ENCODE results near the gene PBX4. TPM values are rescaled to one million over a fixed set of nuclear protein-coding genes. Genes with fewer than 3 reads are reported as not detected.

PBX4 gene
- total and polyA plus RNA-seq, 2 experiments from 2014 or later, result 2.6 to 4.1 TPM

DNA sequence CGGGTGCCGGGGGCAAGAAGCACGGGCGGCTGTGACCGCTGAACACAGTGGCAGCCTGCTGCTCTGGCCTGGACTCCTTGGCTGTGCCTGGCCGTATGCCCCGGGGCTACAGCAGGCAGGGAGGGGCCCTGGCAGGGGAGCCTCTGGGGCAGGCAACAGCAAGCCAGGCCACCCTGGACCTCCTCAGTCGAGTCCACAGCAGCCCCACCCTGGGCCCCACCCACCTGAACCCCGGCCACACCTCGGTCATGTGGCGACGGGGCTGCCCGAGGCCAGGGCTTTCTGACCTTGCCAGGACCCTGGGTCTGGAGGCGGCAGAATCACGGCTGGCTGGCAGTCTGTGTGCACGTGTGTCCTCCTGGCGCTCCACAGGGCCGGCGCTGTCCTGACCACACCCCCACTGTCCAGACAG, 71.7 kb downstream of the PBX4 start:
- ATAC-seq, result no peak
- H3K4me1 Mint-ChIP-seq, result peaks cover 6% of the 10 kb centered on the region; the same call in 1 of the 3 replicates
- Histone ChIP-seq H4K20me1 (replicated peaks; ENCODE audit: insufficient read depth) (no peaks in the 10 kb centered on the region), H3K27me3 (ENCODE audit: insufficient read depth) (no peaks in the 10 kb centered on the region), H3K4me3 (no peak overlapping the region), H3K4me2 (no peak overlapping the region), H3K27ac (ENCODE audit: low read depth) (no peak overlapping the region), H3K4me1 (ENCODE audit: insufficient read depth) (no peaks in the 10 kb centered on the region), H3K36me3 (ENCODE audit: insufficient read depth) (no peaks in the 10 kb centered on the region), H3F3A (replicated peaks; ENCODE audit: low read depth) (no peaks in the 10 kb centered on the region; the same call in 1 of the 2 replicates), H3K79me2 (replicated peaks; ENCODE audit: insufficient read depth) (no peaks in the 10 kb centered on the region), H2AFZ (no peak overlapping the region), H3K9me2 (ENCODE audit: insufficient read depth) (no peaks in the 10 kb centered on the region)
- TF ChIP-seq, protein P1, sequence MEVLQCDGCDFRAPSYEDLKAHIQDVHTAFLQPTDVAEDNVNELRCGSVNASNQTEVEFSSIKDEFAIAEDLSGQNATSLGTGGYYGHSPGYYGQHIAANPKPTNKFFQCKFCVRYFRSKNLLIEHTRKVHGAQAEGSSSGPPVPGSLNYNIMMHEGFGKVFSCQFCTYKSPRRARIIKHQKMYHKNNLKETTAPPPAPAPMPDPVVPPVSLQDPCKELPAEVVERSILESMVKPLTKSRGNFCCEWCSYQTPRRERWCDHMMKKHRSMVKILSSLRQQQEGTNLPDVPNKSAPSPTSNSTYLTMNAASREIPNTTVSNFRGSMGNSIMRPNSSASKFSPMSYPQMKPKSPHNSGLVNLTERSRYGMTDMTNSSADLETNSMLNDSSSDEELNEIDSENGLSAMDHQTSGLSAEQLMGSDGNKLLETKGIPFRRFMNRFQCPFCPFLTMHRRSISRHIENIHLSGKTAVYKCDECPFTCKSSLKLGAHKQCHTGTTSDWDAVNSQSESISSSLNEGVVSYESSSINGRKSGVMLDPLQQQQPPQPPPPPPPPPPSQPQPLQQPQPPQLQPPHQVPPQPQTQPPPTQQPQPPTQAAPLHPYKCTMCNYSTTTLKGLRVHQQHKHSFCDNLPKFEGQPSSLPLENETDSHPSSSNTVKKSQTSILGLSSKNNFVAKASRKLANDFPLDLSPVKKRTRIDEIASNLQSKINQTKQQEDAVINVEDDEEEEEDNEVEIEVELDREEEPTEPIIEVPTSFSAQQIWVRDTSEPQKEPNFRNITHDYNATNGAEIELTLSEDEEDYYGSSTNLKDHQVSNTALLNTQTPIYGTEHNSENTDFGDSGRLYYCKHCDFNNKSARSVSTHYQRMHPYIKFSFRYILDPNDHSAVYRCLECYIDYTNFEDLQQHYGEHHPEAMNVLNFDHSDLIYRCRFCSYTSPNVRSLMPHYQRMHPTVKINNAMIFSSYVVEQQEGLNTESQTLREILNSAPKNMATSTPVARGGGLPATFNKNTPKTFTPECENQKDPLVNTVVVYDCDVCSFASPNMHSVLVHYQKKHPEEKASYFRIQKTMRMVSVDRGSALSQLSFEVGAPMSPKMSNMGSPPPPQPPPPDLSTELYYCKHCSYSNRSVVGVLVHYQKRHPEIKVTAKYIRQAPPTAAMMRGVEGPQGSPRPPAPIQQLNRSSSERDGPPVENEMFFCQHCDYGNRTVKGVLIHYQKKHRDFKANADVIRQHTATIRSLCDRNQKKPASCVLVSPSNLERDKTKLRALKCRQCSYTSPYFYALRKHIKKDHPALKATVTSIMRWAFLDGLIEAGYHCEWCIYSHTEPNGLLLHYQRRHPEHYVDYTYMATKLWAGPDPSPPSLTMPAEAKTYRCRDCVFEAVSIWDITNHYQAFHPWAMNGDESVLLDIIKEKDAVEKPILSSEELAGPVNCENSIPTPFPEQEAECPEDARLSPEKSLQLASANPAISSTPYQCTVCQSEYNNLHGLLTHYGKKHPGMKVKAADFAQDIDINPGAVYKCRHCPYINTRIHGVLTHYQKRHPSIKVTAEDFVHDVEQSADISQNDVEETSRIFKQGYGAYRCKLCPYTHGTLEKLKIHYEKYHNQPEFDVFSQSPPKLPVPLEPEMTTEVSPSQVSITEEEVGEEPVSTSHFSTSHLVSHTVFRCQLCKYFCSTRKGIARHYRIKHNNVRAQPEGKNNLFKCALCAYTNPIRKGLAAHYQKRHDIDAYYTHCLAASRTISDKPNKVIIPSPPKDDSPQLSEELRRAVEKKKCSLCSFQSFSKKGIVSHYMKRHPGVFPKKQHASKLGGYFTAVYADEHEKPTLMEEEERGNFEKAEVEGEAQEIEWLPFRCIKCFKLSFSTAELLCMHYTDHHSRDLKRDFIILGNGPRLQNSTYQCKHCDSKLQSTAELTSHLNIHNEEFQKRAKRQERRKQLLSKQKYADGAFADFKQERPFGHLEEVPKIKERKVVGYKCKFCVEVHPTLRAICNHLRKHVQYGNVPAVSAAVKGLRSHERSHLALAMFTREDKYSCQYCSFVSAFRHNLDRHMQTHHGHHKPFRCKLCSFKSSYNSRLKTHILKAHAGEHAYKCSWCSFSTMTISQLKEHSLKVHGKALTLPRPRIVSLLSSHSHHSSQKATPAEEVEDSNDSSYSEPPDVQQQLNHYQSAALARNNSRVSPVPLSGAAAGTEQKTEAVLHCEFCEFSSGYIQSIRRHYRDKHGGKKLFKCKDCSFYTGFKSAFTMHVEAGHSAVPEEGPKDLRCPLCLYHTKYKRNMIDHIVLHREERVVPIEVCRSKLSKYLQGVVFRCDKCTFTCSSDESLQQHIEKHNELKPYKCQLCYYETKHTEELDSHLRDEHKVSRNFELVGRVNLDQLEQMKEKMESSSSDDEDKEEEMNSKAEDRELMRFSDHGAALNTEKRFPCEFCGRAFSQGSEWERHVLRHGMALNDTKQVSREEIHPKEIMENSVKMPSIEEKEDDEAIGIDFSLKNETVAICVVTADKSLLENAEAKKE (CRISPR knock-in tag; IDR thresholded peaks at IDR 0.05), result no peak
- no peak overlapping the region for H3K27ac Mint-ChIP-seq
- no peaks in the 10 kb centered on the region; the same call in 2 of the 3 replicates for H3K36me3 Mint-ChIP-seq (ENCODE audit: low read depth)
- H3K27me3 Mint-ChIP-seq (ENCODE audit: insufficient read depth, low read depth, poor library complexity), result peaks cover 7% of the 10 kb centered on the region
- DNase-seq (ENCODE audit: low spot score), result no peak
- H3K9me3 Mint-ChIP-seq, result no peaks in the 10 kb centered on the region; the same call in 2 of the 3 replicates
- H3K4me3 Mint-ChIP-seq, result no peak overlapping the region

DNA sequence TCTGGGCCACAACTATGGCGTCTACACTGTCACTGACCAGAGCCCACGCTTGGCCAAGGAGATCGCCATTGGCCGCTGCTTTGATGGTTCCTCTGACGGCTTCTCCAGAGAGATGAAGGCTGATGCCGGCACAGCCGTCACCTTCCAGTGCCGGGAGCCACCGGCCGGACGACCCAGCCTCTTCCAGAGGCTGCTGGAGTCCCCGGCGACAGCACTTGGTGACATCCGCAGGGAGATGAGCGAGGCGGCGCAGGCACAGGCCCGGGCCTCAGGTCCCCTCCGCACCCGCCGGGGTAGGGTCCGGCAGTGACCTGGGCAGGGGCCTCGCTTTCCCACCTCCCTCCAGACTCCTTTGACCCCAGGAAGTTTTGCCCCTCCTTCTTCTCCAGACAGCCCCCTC, 72.8 kb downstream of the PBX4 start:
- Histone ChIP-seq H3F3A (replicated peaks; ENCODE audit: low read depth) (no peaks in the 10 kb centered on the region), H3K4me1 (ENCODE audit: insufficient read depth) (no peaks in the 10 kb centered on the region), H3K27ac (ENCODE audit: low read depth) (no peak overlapping the region), H3K4me2 (no peak overlapping the region), H3K4me3 (no peak overlapping the region), H3K79me2 (replicated peaks; ENCODE audit: insufficient read depth) (no peaks in the 10 kb centered on the region), H4K20me1 (replicated peaks; ENCODE audit: insufficient read depth) (no peaks in the 10 kb centered on the region), H2AFZ (no peak overlapping the region), H3K9me2 (ENCODE audit: insufficient read depth) (no peaks in the 10 kb centered on the region), H3K27me3 (ENCODE audit: insufficient read depth) (peaks cover 1% of the 10 kb centered on the region; the same call in 1 of the 2 replicates), H3K36me3 (ENCODE audit: insufficient read depth) (no peaks in the 10 kb centered on the region)
- no peaks in the 10 kb centered on the region; the same call in 2 of the 3 replicates for H3K36me3 Mint-ChIP-seq (ENCODE audit: low read depth)
- H3K9me3 Mint-ChIP-seq, result no peaks in the 10 kb centered on the region; the same call in 2 of the 3 replicates
- no peak overlapping the region for H3K4me3 Mint-ChIP-seq
- no peak for TF ChIP-seq ZNF114 (CRISPR knock-in tag; IDR thresholded peaks at IDR 0.05)
- TF ChIP-seq, protein P2, sequence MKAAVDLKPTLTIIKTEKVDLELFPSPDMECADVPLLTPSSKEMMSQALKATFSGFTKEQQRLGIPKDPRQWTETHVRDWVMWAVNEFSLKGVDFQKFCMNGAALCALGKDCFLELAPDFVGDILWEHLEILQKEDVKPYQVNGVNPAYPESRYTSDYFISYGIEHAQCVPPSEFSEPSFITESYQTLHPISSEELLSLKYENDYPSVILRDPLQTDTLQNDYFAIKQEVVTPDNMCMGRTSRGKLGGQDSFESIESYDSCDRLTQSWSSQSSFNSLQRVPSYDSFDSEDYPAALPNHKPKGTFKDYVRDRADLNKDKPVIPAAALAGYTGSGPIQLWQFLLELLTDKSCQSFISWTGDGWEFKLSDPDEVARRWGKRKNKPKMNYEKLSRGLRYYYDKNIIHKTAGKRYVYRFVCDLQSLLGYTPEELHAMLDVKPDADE (IDR thresholded peaks at IDR 0.05), result no peak
- TF ChIP-seq, protein P3, sequence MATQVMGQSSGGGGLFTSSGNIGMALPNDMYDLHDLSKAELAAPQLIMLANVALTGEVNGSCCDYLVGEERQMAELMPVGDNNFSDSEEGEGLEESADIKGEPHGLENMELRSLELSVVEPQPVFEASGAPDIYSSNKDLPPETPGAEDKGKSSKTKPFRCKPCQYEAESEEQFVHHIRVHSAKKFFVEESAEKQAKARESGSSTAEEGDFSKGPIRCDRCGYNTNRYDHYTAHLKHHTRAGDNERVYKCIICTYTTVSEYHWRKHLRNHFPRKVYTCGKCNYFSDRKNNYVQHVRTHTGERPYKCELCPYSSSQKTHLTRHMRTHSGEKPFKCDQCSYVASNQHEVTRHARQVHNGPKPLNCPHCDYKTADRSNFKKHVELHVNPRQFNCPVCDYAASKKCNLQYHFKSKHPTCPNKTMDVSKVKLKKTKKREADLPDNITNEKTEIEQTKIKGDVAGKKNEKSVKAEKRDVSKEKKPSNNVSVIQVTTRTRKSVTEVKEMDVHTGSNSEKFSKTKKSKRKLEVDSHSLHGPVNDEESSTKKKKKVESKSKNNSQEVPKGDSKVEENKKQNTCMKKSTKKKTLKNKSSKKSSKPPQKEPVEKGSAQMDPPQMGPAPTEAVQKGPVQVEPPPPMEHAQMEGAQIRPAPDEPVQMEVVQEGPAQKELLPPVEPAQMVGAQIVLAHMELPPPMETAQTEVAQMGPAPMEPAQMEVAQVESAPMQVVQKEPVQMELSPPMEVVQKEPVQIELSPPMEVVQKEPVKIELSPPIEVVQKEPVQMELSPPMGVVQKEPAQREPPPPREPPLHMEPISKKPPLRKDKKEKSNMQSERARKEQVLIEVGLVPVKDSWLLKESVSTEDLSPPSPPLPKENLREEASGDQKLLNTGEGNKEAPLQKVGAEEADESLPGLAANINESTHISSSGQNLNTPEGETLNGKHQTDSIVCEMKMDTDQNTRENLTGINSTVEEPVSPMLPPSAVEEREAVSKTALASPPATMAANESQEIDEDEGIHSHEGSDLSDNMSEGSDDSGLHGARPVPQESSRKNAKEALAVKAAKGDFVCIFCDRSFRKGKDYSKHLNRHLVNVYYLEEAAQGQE (IDR thresholded peaks at IDR 0.05; ENCODE audit: unreplicated experiment), result no peak
- TF ChIP-seq ZNF331 (CRISPR knock-in tag; IDR thresholded peaks at IDR 0.05; ENCODE audit: low read depth), result no peak
- no peak for TF ChIP-seq CREB1 (CRISPR knock-in tag; IDR thresholded peaks at IDR 0.05; ENCODE audit: low read depth)
- TF ChIP-seq EZH2phosphoT487 (IDR thresholded peaks at IDR 0.05; ENCODE audit: unreplicated experiment), result no peak
- no peak for TF ChIP-seq EZH2 (IDR thresholded peaks at IDR 0.05; ENCODE audit: low read depth, unreplicated experiment)
- H3K4me1 Mint-ChIP-seq, result peaks cover 6% of the 10 kb centered on the region; the same call in 2 of the 3 replicates
- ATAC-seq (no peak), DNase-seq (ENCODE audit: low spot score) (no peak)
- no peak overlapping the region for H3K27ac Mint-ChIP-seq
- H3K27me3 Mint-ChIP-seq (ENCODE audit: insufficient read depth, low read depth, poor library complexity), result peaks cover 7% of the 10 kb centered on the region

All from GM23338 (cell line).